Lung microvascular endothelial cell (primary cell): ENCODE data around the gene FAM135A. TPM values are rescaled to one million over a fixed set of nuclear protein-coding genes. Genes with fewer than 3 reads are reported as not detected.
A peak's percentile ranks its signal among the peaks of the same experiment; 100 is the strongest.
"Not testable (repeated sequence)": the region's sequence is repeated elsewhere in the genome, so short reads cannot be mapped to it uniquely, and the experiment has no call there.

Experiments used
- DNase-seq, 2 donors: peaks; one replicate each; pipeline versions ENCODE4 v3.0.0 to v3.0.0-alpha.2; 2010; ENCODE audit warnings: low read depth in 2 of 2
- total RNA-seq: library from RNA; depleted of rRNA; stranded (reverse); fragments of >200 nt; gene quantifications from 2 replicates; pipeline ENCODE4 v1.2.1, GENCODE V29; 2014

The FAM135A gene
- total RNA-seq, 1 donor from 2014 or later, result 9.1 TPM

GRCh38 chr6:70538376-70538775 lies 125.1 kb downstream of the FAM135A start:
- DNase-seq, result no peak

GRCh38 chr6:70547313-70547712 lies 134.0 kb downstream of the FAM135A start:
- DNase-seq, result peak; percentile 22 to 23

GRCh38 chr6:70547905-70548304 lies 134.6 kb downstream of the FAM135A start:
- no peak for DNase-seq

GRCh38 chr6:70549327-70549726 lies 136.0 kb downstream of the FAM135A start:
- DNase-seq, result no peak

GRCh38 chr6:70551566-70551965 lies 138.3 kb downstream of the FAM135A start:
- no peak for DNase-seq

GRCh38 chr6:70552286-70552940 lies 139.1 kb downstream of the FAM135A start:
- DNase-seq, result not testable (repeated sequence)

GRCh38 chr6:70552974-70553373 lies 139.7 kb downstream of the FAM135A start:
- no peak for DNase-seq

- no peak for DNase-seq
These were observed 144.7 kb downstream of the FAM135A start for GRCh38 chr6:70557998-70558397.

- DNase-seq, result not testable (repeated sequence)
These were observed 149.1 kb downstream of the FAM135A start for GRCh38 chr6:70562401-70562800.

- DNase-seq, result no peak
These were observed 150.2 kb downstream of the FAM135A start for GRCh38 chr6:70563530-70563929.

GRCh38 chr6:70566751-70567382 lies 153.6 kb downstream of the FAM135A start, which contains the start of gene SDHAF4:
Gene SDHAF4 (plus strand): TSS chr6:70566930. CDS start chr6:70566941, 11 bp downstream.
- DNase-seq, result peak; percentile 86 to 88

- DNase-seq, result no peak
These were observed 161.3 kb downstream of the FAM135A start for GRCh38 chr6:70574643-70575042.

- no peak for DNase-seq
These were observed 162.7 kb downstream of the FAM135A start for GRCh38 chr6:70575899-70576495.

GRCh38 chr6:70586114-70586513 lies 172.8 kb downstream of the FAM135A start:
- no peak for DNase-seq

- no peak for DNase-seq
These were observed 177.1 kb downstream of the FAM135A start for GRCh38 chr6:70590400-70590799.

- DNase-seq, result no peak
These were observed 179.2 kb downstream of the FAM135A start for GRCh38 chr6:70592391-70593117.

- no peak for DNase-seq
These were observed 179.8 kb downstream of the FAM135A start for GRCh38 chr6:70593118-70593486.

GRCh38 chr6:70599187-70599586 lies 185.9 kb downstream of the FAM135A start:
- no peak for DNase-seq

- no peak for DNase-seq
These were observed 187.7 kb downstream of the FAM135A start for GRCh38 chr6:70601014-70601413.

GRCh38 chr6:70604254-70604653 lies 190.9 kb downstream of the FAM135A start:
- DNase-seq, result no peak

GRCh38 chr6:70607371-70607770 lies 194.1 kb downstream of the FAM135A start:
- not testable (repeated sequence) for DNase-seq

GRCh38 chr6:70609181-70609580 lies 195.9 kb downstream of the FAM135A start:
- not testable (repeated sequence) for DNase-seq
